ENCODE data around the gene USP20. TPM values are rescaled to one million over a fixed set of nuclear protein-coding genes. Genes with fewer than 3 reads are reported as not detected.

Gene USP20
- total and polyA plus RNA-seq, 2 donors (not counting 3 experiments of a cell fraction or from before 2014, with no cell fraction given), result 13.4 to 25.9 TPM

DNA sequence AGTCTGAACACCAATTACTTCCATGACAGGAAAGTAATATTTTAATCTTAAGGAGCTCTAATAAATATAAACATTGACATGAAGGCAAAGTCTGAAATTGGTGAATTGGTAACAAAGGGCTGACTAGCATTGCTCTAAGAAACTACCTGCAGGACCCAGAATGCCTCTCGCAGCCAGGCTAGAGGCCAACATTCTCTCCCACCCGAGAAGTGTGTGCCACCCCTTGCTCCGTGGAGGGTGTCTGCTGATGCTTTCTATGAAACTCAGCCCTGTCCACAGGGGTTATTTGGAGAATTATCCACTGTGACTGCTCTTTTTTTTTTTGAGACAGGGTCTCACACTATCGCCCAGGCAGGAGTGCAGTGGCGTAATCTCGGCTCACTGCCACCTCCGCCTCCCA, 81.4 kb downstream of the USP20 start:
- no peak overlapping the region for H3K4me2 ChIP-seq (ENCODE audit: insufficient read depth, low read length)
- no peak overlapping the region for H3K9ac ChIP-seq (replicated peaks; ENCODE audit: extremely low read depth, insufficient read depth, low read length)
- POLR2A ChIA-PET, result interaction anchor here (0.7 kb wide), 1 partner anchor 22 kb away, joined by 3 read pairs; no protein-coding TSS in a partner anchor
- no peaks in the 10 kb centered on the region for H4K20me1 ChIP-seq (replicated peaks; ENCODE audit: control insufficient read depth, extremely low read depth, insufficient read depth, low read length)
- H2AFZ ChIP-seq (ENCODE audit: low read depth, low read length), result no peak overlapping the region
- CTCF ChIA-PET, result no interaction called here
- DNase-seq (ENCODE audit: low read depth, low spot score) (no peak), FAIRE-seq (no peak)
- no peaks in the 10 kb centered on the region for H3K36me3 ChIP-seq (ENCODE audit: control insufficient read depth in 2 of 2, extremely low read depth in 1 of 2, insufficient read depth in 2 of 2, low read length in 2 of 2)
- no TSS peak for BruUV-seq (replicated peaks)
- no peaks in the 10 kb centered on the region for H3K4me1 ChIP-seq (ENCODE audit: control insufficient read depth, extremely low read depth, insufficient read depth, low read length)
- dilution Hi-C loops (cut with MboI; ENCODE audit: extremely low pct_ligation_motif_present, low sequenced_read_pairs) (no loop called here), intact Hi-C loops (cut with micrococcal nuclease) (no loop called here)
- H3K27me3 ChIP-seq (ENCODE audit: control insufficient read depth in 2 of 2, insufficient read depth in 2 of 2, low read length in 2 of 2), result no peaks in the 10 kb centered on the region
- H3K9me1 ChIP-seq (replicated peaks; ENCODE audit: control insufficient read depth, extremely low read depth, insufficient read depth, low read length), result no peaks in the 10 kb centered on the region
- TF ChIP-seq, protein P1, sequence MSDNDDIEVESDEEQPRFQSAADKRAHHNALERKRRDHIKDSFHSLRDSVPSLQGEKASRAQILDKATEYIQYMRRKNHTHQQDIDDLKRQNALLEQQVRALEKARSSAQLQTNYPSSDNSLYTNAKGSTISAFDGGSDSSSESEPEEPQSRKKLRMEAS (IDR thresholded peaks at IDR 0.05; ENCODE audit: insufficient read depth, insufficient read length), result no peak
- TF ChIP-seq, protein P2, sequence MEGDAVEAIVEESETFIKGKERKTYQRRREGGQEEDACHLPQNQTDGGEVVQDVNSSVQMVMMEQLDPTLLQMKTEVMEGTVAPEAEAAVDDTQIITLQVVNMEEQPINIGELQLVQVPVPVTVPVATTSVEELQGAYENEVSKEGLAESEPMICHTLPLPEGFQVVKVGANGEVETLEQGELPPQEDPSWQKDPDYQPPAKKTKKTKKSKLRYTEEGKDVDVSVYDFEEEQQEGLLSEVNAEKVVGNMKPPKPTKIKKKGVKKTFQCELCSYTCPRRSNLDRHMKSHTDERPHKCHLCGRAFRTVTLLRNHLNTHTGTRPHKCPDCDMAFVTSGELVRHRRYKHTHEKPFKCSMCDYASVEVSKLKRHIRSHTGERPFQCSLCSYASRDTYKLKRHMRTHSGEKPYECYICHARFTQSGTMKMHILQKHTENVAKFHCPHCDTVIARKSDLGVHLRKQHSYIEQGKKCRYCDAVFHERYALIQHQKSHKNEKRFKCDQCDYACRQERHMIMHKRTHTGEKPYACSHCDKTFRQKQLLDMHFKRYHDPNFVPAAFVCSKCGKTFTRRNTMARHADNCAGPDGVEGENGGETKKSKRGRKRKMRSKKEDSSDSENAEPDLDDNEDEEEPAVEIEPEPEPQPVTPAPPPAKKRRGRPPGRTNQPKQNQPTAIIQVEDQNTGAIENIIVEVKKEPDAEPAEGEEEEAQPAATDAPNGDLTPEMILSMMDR (IDR thresholded peaks at IDR 0.05; ENCODE audit: extremely low read depth in 1 of 2, insufficient read depth in 1 of 2, low read depth in 1 of 2, low read length in 2 of 2), result no peak
- TF ChIP-seq POLR2A (IDR thresholded peaks at IDR 0.05; ENCODE audit: low read depth, low read length) (no peak), GATA2 (IDR thresholded peaks at IDR 0.05; ENCODE audit: insufficient read depth, insufficient read length, low read depth, low read length) (no peak), POLR2AphosphoS5 (IDR thresholded peaks at IDR 0.05; ENCODE audit: insufficient read depth, low read depth, low read length) (no peak), JUN (IDR thresholded peaks at IDR 0.05; ENCODE audit: borderline replicate concordance, insufficient read depth, insufficient read length, low read depth) (no peak), MYC (IDR thresholded peaks at IDR 0.05; ENCODE audit: low read depth, low read length) (no peak), FOS (IDR thresholded peaks at IDR 0.05; ENCODE audit: borderline replicate concordance, insufficient read depth, low read length) (no peak), EZH2 (IDR thresholded peaks at IDR 0.05; ENCODE audit: borderline replicate concordance, low read depth, low read length, severe bottlenecking) (no peak)
- no peak overlapping the region for H3K27ac ChIP-seq (ENCODE audit: insufficient read depth, low read depth, low read length)
- H3K4me3 ChIP-seq (replicated peaks in 1 of 3; ENCODE audit: insufficient read depth in 1 of 3, low read depth in 1 of 3, low read length in 3 of 3), result no peak overlapping the region
- no peaks in the 10 kb centered on the region for H3K9me3 ChIP-seq (replicated peaks; ENCODE audit: control insufficient read depth, insufficient read depth, low read length)
- H3K79me2 ChIP-seq (ENCODE audit: control insufficient read depth, insufficient read depth, low read length), result no peaks in the 10 kb centered on the region
